Central memory CD4-positive, alpha-beta T cell (primary cell): Measurements from ENCODE around the gene MORN1.
"Not testable (repeated sequence)": the region's sequence is repeated elsewhere in the genome, so short reads cannot be mapped to it uniquely, and the experiment has no call there.

ENCODE experiments used
- DNase-seq: peaks from one replicate; pipeline ENCODE4 v3.0.0; 2022
- total RNA-seq, 3 experiments: gene quantifications; one replicate each; lab custom pipeline; 2026; lab: John Stamatoyannopoulos, UW

The MORN1 gene
- total RNA-seq, result 4.8 to 9.8 (median 7.1) reads per million in 3 experiments

DNA sequence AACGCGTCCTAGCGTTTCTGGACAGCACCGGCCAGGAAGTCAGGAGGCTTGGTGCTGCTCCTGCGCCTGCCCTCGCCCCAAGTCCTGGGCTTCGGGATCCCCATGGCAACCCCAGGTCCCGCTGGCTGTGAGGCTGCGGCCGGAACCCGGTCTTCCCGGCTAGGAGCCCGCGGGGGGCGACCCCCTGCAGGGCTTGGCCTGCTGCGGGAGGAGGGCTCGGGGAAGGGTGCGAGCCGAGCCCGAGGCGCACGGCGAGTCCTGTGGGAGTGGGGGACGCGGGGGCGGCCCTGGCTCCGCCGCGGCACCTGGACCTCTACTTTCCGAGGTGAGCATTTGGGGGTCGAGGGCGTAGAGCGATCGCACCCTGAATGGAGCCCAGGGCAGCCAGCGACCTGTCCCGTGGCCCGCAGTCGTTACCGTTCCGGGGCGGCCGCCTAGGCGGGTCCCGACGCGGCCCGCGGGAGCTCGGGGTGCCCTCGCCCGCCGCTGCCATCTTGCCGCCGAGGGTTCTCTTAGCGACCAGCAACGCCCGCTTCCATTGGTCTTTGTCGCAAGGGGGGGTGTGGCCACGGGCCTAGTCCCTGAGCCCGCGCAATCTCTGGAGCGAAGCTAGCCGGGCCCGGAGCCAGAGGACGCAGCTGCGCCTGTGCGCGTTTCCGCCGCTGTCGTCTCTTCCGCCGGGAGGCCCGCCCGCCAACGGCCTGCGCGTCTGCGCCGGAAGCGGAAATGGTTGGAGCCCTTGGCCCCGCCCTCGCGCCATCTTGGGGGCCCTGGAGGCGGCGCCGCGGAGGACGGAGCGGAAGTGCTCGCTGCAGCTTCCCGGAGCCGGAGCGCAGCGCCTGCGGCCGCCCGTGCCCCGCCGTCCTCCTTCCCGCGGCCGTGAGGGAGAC lies at the start of gene MORN1, which contains the start of gene RER1:
Gene MORN1, minus strand, starts transcription at position 514 of the 890 bp plus-strand sequence. Its CDS starts 21 bp downstream, at position 493.
Gene RER1, plus strand, starts transcription at position 801 of the 890 bp plus-strand sequence. CDS start 3,950 bp downstream, outside the sequence.
- DNase-seq, result peak; percentile 99

DNA sequence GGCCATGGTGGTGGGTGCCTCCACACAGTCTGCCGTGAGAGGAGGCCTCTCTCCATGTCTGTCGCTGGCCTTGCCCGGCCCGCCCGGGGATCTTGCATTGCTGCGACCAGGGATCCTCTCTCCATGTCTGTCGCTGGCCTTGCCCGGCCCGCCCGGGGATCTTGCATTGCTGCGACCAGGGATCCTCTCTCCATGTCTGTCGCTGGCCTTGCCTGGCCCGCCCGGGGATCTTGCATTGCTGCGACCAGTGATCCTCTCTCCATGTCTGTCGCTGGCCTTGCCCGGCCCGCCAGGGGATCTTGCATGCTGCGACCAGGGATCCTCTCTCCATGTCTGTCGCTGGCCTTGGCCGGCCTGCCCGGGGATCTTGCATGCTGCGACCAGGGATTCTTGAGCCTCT lies 49.0 kb upstream of the MORN1 start:
- DNase-seq, result not testable (repeated sequence)

DNA sequence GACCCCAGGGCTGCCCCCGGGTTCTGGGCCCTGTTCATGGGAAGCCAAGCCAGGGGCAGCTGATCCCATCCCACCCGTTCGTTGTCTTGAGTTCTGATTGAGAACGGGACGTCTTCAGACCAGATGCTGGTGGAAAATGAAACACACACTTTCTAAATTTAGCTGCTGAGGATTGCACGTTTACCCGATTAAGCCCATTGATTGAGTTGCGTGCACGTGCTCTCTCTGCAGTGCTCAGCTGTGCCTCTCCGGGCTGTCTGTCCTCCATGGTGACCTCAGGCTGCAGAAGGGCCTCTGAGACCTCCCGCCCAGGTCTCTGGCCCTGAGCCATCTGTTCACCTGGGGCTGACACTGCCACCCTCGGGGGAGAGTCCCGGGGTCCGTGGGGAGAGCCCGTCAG lies 48.0 kb upstream of the MORN1 start:
- DNase-seq, result no peak

DNA sequence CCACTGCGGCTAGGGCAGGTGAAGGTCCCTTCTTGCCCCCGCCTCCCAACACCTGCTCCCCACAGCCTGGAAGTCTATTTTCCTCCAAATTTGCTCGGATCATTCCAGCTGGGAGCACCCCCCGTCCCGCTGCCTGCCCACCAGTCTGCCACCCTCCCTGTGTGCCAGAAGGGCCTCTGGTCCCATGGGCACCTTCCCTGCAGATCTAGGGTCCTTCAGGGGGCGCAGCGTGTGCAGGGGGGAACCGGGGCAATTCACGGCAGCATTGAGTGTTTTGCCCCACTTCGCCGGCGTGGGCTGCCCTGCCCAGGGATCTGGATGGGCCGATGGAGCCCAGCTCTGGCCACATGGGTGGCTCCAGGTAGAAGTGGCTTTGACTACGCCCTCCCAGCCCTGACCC lies 47.3 kb upstream of the MORN1 start:
- no peak for DNase-seq

DNA sequence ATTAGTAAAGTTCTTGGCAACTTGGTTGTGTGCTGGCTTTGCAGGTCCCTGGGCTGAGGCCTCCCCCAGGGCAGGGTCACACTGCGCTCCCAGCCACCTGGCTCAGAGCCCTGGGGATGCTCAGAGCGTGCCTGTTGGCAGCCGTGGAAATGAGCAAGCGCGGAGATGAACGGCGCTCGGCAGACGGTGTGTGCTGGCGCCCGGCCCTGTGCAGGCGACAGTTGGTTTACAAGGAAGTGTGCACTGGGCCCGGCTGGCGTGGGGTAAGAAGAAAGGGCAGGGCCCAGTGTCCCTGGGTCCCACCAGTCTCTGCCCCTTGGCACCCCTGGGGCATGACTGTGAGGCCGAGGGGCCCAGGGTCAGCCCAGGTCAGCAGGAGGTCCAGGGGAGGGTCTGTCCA lies 46.7 kb upstream of the MORN1 start:
- DNase-seq, result no peak

DNA sequence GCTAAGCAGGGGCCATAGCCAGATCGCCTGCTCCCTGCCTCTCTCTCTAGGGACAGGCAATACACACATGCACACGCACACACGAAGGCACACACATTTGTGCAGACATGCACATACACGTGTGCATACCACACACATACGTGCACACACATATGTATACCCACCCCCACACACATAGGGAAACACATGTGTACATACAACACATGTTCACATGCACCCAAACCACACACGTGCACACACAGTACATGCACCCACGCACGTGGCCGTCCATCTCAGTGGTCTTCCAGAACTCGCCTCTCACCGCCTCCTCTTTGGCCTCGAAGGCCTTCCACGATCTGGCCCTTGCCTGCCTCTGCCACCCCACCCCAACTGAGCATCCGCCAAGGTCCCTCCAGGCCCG lies 46.3 kb upstream of the MORN1 start:
- DNase-seq, result no peak

DNA sequence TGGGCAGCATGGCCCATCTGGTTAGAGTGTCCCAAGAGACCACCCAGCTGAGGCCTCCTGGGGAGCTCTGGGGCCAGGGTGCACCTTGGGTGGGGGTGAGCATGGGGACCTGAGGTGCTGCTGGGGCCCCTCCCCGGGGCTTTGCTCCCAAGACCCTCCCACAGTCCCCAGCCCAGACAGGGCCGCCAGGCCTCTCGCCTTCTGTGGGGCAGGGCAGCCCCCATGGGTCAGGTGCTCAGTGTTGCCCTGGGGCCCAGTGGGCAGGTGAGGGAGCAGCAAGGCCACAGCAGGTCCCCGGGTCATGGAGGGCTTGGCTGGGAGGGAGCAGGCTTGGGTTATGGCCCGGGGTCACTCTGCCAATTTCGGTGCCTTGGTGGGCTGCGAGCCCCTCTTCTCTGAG lies 45.5 kb upstream of the MORN1 start:
- no peak for DNase-seq

DNA sequence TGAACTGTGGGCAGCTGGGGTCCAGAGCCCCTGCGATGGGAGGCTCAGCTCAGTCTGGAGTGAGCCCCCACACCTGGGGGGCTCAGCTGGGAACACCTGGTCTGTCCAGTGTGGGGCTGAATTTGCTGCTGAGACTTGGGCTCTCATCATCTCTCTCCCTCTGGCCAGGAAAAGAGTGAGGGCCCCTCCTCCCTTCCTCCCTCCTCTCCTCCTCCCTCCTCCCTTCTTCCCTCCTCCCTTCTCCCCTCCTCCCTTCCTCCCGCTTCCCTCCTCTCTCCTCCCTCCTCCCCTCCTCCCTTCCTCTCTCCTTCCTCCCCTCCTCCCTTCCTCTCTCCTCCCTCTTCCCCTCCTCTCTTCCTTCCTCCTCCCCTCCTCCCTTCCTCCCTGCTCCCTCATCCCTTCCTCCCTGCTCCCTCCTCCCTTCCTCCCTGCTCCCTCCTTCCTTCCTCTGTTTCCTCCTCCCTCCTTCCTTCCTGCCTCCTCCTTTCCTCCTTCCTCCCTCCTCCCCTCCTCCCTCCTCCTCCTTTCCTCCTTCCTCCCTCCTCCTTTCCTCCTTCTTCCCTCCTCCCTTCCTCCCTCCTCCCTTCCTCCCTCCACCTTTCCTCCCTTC lies 44.5 kb upstream of the MORN1 start:
- DNase-seq, result no peak

DNA sequence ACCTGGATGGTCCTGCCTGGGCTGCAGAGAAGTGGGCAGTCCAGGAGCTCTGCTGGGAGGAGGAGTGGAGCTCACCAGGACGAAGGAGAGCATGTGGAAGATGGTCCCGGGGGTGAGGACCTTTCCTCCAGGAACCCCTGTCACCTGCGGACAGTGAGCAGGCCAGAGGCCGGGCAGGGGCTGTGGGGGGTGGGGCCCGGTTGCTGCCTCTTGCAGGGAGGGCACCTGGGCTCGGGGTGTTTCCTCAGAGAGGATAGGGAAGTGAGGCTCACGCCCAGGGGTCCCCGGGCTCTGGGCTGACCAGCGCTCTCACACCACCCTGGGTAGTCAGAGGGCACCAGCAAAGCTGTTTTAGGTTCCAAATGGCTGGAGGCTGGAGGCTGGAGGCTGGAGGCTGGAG lies 43.7 kb upstream of the MORN1 start:
- DNase-seq, result no peak

DNA sequence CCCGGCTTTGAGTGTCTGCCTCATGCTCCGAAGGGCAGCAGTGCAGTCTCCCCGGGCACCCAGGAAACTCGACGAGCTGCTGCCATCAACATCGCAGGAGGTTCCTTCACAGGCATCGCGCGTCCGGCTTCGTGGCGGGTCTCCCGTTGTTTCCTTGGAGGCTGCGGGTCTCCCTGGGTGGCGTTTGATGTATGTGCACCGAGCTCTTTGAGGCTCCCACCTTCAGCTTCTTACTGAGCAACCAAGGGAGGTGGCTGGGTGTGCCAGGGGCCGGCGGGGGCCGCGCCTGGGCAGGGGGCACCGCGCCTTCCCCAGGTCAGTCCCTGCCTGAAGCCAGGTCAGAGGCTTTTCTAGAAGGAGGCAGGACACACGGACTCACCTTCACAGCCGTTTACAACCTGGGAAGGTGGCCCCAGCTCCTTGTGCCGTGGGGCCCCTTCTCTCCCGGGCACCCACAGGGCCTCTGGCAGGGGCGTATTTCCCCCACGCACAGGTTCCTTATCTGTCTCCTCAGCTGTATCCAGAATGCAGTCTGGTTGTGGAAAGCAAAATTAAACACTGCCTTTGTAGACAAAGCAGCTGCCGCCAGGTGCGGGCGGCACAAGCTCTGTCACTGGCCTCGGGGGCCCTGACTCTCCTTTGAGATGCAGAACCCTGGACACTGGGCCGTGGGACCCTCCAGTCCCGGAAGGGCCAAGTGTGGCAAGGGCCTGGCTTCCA lies 42.7 kb upstream of the MORN1 start:
- no peak for DNase-seq

DNA sequence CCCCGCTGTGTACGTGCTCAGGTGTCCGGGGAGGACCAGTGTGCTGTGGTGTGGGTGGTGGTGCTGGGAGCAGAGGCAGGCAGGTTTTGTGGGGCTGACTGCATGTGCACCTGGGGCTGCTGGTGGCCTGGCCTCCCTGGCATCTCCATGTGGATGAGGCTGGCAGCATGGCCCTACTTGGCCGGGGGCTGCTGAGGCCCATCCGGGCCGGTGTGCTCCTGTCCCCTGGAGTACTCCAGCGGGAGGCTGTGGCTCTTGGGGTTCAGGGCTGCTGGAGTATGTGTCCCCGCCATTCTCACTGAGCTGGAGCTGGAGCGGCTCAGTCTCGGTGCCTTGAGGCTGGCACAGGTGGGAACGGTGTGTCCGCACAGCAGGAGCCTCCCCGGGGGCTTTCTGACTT lies 41.8 kb upstream of the MORN1 start:
- DNase-seq, result no peak

DNA sequence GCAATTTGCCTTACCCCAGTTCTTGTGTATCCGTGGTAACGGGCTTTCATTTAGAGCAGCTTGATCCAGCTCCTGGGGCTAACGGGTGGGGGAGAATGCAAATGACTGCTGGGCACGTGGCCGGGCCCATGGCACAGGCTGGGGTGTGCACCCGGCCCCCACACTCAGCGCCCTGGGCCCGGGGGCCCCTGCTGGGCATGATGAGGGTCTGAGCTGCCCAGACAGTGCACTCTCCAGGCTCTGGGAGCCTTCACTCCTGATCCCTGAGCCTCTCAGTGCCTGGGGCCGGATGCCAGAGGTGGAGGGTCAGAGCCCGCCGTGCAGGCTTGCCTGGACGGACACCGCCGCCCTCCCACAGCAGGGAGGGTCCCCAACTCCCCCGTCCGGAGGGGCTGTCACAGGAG lies 41.1 kb upstream of the MORN1 start:
- no peak for DNase-seq

DNA sequence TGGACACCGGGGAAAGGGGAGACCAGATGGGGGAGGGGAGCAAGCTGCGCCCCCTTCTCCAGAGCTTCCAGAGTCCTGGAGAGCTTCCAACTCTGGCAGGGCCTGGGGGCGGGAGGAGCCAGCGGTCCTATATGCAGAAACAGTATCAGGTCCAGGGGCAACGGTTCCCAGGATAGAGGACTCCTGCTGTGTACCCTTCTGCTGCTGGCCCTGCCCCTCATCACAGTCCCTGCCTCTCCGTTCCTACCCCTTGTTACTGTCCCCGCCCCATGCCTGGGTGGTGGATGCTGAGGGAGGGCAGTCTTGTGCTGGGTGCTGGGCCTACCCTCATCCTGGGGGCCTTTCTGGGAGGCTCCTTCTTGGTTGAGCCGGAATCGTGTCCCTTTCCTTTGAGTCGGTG lies 40.2 kb upstream of the MORN1 start:
- no peak for DNase-seq

DNA sequence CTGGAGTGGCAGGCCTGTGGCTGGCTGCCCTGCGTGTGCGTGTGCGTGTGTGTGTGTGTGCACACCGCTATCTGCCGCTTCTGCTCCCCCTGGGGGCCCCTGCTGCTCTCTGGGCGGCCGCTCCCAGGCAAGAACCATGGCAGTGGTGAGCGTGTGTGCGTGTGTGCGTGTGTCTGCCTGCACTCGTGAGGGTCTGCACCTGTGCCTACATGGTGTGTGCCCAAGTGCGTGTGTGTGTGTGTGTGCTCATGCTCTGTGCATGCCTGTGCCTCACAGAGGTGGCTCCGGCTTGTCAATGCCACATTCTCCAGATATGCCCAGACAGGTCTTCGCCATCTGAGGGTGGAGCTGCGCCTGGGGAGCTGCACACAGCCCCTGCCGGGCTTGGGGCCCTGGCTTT lies 39.7 kb upstream of the MORN1 start:
- DNase-seq, result no peak

DNA sequence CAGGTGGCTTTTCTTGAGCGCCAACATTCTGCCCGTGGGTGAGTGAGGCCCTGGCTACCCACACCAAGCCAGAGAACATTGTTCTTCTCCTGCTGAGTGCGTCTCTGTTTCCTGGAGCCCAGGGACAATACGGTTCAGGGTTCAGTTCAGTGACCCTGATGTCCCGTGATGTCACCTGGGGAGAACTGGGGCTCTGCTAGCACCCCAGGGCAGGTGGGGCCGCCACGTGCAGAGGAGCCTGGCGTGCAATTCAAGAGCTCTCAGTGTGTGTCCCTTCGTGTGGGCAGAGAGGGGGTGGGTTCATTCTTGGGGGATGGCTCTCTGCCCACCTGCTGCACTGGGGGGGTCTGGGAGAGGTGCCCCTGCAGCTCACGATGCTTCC lies 39.2 kb upstream of the MORN1 start:
- DNase-seq, result no peak

DNA sequence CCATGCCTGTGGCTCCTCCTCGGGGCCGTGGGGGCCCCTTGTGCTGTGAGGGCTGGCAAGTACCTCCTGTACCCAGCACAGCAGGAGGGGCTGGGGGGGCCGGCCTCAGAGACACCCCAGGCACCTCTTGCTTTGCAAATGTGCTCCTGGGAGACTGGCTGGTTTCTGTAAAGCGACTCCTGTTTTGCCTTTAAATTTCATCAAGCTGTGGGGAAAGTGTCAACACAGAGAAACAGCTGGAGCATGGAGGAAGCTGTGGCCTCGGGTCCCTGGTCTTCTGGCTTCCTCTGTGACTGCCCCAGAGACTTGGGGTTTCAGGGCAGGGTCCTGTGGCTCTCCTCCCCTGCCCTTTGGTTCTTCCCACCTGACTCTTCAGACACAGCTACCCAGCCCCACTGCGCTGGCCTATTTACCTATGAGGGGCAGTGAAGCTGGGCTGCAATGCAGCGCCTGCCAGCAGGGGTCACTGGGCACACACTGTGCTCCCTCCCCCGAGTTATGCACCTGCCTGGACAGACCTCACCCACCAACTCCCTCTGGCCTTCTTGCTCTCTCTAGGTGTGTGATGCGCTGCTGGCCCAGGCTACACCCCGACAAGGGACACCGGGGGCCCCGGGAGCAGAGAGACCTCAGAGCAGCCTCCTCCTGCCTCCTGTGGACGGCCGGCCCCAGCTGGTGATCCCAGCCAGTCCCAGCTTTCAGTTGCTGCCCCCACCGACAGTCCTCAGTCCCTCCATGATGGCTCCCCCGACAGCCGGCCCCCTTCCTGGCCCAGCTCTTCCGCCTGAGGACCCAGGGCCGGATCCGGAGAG lies 38.6 kb upstream of the MORN1 start:
- DNase-seq, result no peak

DNA sequence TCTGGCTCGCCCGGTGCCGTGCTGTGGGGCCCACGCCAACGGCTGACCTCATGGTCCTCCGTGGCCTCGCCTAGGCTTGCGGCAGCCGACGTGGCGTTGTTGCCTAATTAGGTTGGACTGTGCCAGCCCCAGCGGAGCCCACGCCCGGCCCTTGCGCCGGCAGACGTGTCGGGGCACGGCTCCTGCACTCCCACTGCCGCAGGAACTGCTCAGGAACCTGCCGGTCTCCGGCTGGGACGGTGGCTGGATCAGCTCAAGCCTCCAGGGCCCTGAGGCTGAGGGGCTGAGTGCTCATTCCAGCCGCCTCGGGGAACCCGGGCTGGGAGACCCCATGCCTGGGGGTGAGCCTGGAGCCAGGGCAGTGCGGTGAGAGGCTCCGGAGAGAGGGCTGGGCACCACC lies 37.1 kb upstream of the MORN1 start:
- no peak for DNase-seq

DNA sequence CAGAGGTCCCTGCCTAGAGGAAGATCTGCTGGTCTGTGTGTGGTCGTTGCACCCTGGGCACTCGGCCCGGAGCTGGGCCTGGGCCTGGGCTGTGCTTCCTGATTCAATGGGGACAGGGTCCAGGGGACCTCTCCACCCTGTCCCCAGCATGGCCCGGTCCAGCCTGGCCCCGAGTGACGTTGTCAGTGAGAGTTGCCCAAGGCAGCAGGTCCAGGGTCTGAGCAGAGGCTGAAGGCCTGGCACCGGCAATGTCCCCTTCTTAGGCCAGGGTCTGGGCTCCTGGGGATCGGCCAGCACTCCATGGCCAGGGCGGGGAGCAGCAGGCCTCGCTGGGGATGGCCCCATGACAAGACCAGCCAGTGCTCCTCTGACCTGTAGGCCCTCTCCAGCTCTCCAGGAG lies 36.6 kb upstream of the MORN1 start:
- no peak for DNase-seq

DNA sequence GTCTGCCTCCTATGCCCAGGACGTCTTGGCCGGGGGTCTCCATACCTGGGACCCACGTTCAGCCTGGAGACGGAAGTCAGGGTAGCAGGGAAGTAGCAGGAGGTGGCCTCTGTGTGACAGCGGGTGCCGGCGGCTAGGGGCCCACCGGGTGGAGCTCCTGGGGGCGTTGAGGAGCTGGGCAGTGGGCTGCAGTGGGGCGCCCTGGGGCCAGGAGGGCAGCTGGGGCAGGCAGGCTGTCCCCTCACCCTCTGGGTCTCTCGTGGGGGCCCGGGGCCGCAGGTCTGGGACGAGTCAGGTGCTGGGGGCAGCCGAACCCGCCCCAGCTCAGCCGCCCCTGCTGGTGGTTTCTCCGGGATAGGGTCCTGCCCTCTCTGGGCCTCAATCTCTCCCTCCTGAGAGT lies 35.7 kb upstream of the MORN1 start:
- DNase-seq, result no peak

DNA sequence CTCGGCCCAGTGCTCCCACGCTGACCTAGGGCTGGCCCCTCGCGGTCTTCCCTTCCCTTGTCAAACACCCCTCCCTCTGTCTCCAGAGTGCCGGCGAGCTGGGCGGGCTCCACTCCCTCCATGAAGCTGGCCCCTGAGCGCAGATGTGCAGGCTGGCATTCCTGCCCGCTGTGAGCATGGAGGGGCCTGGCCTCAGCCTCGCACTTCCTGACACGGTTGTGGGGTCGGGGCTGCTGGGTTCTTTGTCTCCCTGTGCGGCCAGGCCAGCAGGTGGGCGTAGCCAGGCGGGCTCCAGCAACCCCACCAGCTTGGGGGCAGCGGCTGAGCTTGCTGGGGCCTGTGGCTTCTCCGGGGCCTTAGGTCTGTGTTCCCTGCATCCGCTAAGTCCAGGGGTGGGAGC lies 35.2 kb upstream of the MORN1 start:
- no peak for DNase-seq

DNA sequence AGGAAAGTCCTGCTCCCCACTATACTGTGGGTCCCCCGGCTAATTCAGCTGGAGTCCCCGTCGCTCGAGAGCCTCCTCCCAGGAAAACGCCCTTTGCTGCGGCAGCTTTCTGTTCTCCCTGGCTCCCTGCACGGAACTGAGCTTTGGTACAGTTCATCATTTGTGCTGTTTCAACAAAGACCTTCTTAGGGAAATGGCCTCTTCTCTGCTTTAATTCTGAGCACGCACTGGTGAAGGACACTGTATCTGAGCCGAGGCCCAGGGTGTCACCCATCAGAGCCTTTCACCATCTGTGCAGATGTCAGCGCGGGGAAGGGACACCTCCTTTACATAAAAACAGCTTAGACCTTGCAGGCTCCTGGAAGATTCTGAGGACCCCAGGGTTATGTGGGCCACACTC lies 34.5 kb upstream of the MORN1 start:
- no peak for DNase-seq

DNA sequence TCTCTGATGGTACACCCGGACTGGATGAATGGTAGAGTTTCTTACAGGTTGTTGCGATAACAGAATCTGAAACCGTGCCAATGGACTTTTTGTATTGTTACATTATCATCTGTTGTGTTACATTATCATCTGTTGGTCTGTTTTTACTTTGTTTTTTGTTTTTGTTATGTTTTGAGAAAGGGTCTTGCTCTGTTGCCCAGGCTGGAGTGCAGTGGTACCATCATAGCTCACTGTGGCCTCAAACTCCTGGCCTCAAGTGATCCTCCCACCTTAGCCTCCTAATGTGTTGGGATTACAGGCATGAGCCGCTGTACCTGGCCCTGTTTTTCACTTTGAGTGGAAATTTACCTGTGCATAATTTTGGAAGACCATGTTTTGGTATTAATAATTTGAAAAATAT lies 31.2 kb upstream of the MORN1 start:
- no peak for DNase-seq

DNA sequence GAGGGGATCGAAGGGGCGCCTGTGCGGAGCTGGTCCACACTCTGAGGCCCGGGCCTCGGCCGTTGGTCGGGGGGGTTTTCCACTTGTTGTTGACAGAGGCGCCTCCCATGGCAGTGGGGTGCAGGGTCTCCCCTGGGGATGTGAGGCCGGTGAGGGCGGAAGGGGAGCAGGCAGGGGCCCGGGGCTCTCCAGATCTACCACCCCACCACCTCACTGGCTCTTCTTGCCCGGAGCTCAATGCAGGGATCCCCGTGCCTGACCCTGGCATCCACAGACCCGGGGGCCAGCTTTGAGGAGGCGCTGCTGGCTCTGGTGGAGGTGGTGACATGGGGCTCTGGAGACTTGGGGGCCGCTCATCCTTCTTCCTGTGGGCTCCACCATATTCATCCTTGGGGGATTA lies 28.1 kb upstream of the MORN1 start:
- no peak for DNase-seq
